Activated CD4-positive, alpha-beta T cell treated with anti-CD3 and anti-CD28 coated beads, Interleukin-2, amount 10 ng/mL, durations not matched to agents 7 days and 5 days (primary cell): ENCODE measurements around the gene PLCG2. TPM values are rescaled to one million over a fixed set of nuclear protein-coding genes. Genes with fewer than 3 reads are reported as not detected.
"Not testable (repeated sequence)": the region's sequence is repeated elsewhere in the genome, so short reads cannot be mapped to it uniquely, and the experiment has no call there.

Experiments used
- CTCF ChIA-PET: fragments of 350-600 bp; sonication (Branson Sonifier 250); formaldehyde crosslinking; loops from one replicate; lab custom pipeline; 2021; ENCODE audit warnings: antibody characterized with exemption; lab: Charles Lee
- POLR2A ChIA-PET: fragments of 350-600 bp; sonication (Branson Sonifier 250); formaldehyde crosslinking; loops from one replicate; lab custom pipeline; 2021; ENCODE audit warnings: antibody characterized with exemption; lab: Charles Lee
- DNase-seq: peaks from one replicate; pipeline ENCODE4 v3.0.0-alpha.2; 2020
- H3K27ac Mint-ChIP-seq: one replicate; pipeline ENCODE4 v1.8.0; 2021; ENCODE audit warnings: mild to moderate bottlenecking, moderate library complexity, mixed read lengths
- H3K27me3 Mint-ChIP-seq: one replicate; pipeline ENCODE4 v1.8.0; 2021; ENCODE audit warnings: mixed read lengths
- H3K36me3 Mint-ChIP-seq: one replicate; pipeline ENCODE4 v1.8.0; 2021; ENCODE audit warnings: low read depth, mixed read lengths
- H3K4me1 Mint-ChIP-seq: one replicate; pipeline ENCODE4 v1.8.0; 2021; ENCODE audit warnings: mixed read lengths
- H3K4me3 Mint-ChIP-seq: one replicate; pipeline ENCODE4 v1.8.0; 2021; ENCODE audit warnings: mild to moderate bottlenecking, moderate library complexity, mixed read lengths
- H3K9me3 Mint-ChIP-seq: one replicate; pipeline ENCODE4 v1.8.0; 2021; ENCODE audit warnings: mixed read lengths
- total RNA-seq, 2 experiments: library from RNA; stranded (reverse); gene quantifications; one replicate each; pipeline ENCODE4 v1.2.3, GENCODE V29; 2021

PLCG2 gene
- total RNA-seq, 2 experiments from 2014 or later: 2.6 to 3.1 TPM

DNA sequence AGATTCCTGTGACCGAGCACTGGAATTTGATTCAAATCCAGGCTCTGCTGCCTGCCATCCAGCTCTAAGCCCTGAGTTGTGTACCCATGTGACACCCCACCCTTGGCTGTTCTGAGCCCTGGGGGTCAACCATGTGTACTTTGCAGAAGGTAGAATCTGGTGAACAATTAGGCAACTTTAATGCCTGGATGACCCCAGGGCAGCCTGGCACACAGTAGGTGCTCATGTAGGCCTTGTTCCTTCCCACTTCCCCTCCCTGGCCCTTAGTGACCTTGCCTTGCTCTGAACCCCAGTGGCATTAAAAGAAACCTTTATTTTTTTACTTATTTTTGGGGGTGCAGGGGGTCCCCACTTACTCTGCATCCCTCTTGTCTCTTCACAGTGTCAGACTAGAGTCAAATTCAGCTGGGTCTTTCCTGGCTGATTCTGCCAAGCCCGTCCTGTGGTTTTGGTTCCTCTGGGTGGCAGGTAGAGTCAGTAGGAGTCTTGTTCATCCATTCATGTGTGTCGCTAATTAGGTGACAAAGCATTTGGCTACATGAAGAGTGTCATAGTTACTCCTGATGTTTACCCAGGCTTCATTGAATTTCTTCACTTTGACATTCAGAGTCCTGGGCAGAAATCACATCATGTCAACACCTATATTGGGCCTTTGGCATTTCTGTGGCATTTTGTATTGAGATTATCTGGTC, 89.1 kb downstream of the PLCG2 start:
- peaks cover 8% of the 10 kb centered on the region for H3K4me1 Mint-ChIP-seq
- H3K36me3 Mint-ChIP-seq: no peaks in the 10 kb centered on the region
- no peaks in the 10 kb centered on the region for H3K27me3 Mint-ChIP-seq
- no peaks in the 10 kb centered on the region for H3K9me3 Mint-ChIP-seq
- no peak overlapping the region for H3K27ac Mint-ChIP-seq
- ChIA-PET CTCF (no interaction called here), POLR2A (no interaction called here)
- DNase-seq: no peak
- H3K4me3 Mint-ChIP-seq: no peak overlapping the region

- Mint-ChIP-seq H3K4me3 (no peak overlapping the region), H3K9me3 (no peaks in the 10 kb centered on the region), H3K36me3 (no peaks in the 10 kb centered on the region), H3K4me1 (peaks cover 12% of the 10 kb centered on the region), H3K27me3 (no peaks in the 10 kb centered on the region), H3K27ac (no peak overlapping the region)
- ChIA-PET POLR2A (no interaction called here), CTCF (interaction anchor here (1.8 kb wide), 1 partner anchor 8 kb away, joined by 4 read pairs; no protein-coding TSS in a partner anchor)
- no peak for DNase-seq
These were observed 90.2 kb downstream of the PLCG2 start for GRCh38 chr16:81869326-81869725.

DNA sequence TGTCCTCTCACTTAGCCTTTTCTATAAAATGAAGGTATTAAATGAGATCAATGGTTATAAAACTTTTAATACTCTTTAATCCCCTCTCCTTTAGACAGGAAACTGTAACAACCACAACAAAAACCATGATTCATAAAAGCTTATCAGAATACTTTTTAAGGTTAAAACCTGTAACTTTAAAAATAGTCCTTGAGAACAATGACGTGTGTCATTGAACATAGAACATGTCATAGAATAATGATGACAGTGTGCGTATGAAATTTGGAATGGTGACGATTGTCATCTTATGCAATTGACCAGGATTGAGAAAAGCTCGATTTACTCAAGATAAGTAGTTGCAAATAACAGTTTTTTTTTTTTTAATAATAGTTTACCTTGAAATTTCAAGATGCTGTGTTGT, 94.1 kb downstream of the PLCG2 start:
- no peak for DNase-seq
- no peak overlapping the region for H3K27ac Mint-ChIP-seq
- H3K36me3 Mint-ChIP-seq: no peaks in the 10 kb centered on the region
- no peaks in the 10 kb centered on the region for H3K27me3 Mint-ChIP-seq
- POLR2A ChIA-PET: interaction anchor here (0.6 kb wide), 1 partner anchor 46 kb away, joined by 8 read pairs; no protein-coding TSS in a partner anchor
- peaks cover 12% of the 10 kb centered on the region for H3K4me1 Mint-ChIP-seq
- CTCF ChIA-PET: interaction anchor here (1.3 to 2.7 kb wide), 3 partner anchors 8 to 25 kb away, joined by 4 to 9 read pairs (median 6); no protein-coding TSS in a partner anchor
- H3K9me3 Mint-ChIP-seq: no peaks in the 10 kb centered on the region
- no peak overlapping the region for H3K4me3 Mint-ChIP-seq

DNA sequence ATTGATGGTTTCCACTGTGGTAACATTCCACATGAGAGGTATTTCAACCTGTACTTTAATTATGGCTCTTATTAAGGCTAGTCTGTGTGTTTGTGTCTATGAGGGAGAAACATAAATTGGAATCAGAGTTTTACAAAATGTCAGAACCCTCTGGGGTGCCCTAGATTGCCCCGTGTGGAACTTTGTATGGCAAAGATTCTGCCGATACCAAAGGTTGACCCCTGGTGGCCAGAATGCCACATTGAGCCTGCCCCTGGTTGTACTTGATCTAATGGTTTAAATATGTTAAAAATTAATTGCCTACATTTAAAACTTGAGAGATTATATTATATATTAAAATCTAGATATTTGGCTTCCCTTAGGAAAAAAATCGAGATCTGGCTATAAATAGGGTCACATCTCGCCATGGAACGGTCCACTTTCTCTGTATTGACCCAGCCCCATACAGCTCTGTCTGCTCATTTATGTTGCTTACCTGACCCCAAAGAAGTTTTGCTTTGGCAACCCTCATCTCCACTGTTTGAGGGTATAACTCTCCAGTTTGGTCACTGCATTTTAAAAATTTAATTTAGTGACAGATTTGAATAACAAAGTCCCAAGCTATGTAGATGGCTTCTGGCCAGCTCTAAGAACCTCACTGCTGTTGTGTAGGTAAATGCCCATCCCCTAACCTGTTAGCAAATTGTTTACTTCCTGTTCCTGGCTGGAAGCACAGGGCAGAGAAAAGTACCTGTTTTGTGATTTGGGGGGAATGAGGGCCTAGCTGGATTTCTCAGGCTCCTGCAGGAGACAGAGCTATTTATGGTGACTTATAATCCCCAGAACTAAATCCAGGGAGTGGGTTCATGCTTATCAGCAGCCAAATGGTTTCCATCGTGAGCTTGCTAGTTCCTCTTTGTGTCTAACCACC, 95.0 kb downstream of the PLCG2 start:
- POLR2A ChIA-PET: interaction anchor here (0.6 to 1.0 kb wide), 2 partner anchors 46 to 116 kb away, joined by 3 to 8 read pairs; no protein-coding TSS in a partner anchor
- Mint-ChIP-seq H3K4me1 (peaks cover 12% of the 10 kb centered on the region), H3K36me3 (no peaks in the 10 kb centered on the region), H3K27me3 (no peaks in the 10 kb centered on the region), H3K4me3 (no peak overlapping the region), H3K9me3 (no peaks in the 10 kb centered on the region), H3K27ac (no peak overlapping the region)
- CTCF ChIA-PET: interaction anchor here (1.0 to 2.7 kb wide), 5 partner anchors 9 to 74 kb away, joined by 3 to 9 read pairs (median 4); no protein-coding TSS in a partner anchor
- peak; percentile 59 for DNase-seq

GRCh38 chr16:81875461-81875860, 96.4 kb downstream of the PLCG2 start:
- no peaks in the 10 kb centered on the region for H3K36me3 Mint-ChIP-seq
- peaks cover 12% of the 10 kb centered on the region for H3K4me1 Mint-ChIP-seq
- no peaks in the 10 kb centered on the region for H3K27me3 Mint-ChIP-seq
- ChIA-PET CTCF (interaction anchor here (2.7 kb wide), 1 partner anchor 10 kb away, joined by 9 read pairs; no protein-coding TSS in a partner anchor), POLR2A (no interaction called here)
- H3K4me3 Mint-ChIP-seq: no peak overlapping the region
- DNase-seq: no peak
- H3K9me3 Mint-ChIP-seq: no peaks in the 10 kb centered on the region
- no peak overlapping the region for H3K27ac Mint-ChIP-seq

- CTCF ChIA-PET: no interaction called here
- Mint-ChIP-seq H3K4me3 (no peak overlapping the region), H3K27ac (no peak overlapping the region), H3K4me1 (peaks cover 12% of the 10 kb centered on the region), H3K27me3 (no peaks in the 10 kb centered on the region), H3K9me3 (no peaks in the 10 kb centered on the region), H3K36me3 (no peaks in the 10 kb centered on the region)
- no peak for DNase-seq
- POLR2A ChIA-PET: no interaction called here
These were observed 97.3 kb downstream of the PLCG2 start for GRCh38 chr16:81876273-81876900.

DNA sequence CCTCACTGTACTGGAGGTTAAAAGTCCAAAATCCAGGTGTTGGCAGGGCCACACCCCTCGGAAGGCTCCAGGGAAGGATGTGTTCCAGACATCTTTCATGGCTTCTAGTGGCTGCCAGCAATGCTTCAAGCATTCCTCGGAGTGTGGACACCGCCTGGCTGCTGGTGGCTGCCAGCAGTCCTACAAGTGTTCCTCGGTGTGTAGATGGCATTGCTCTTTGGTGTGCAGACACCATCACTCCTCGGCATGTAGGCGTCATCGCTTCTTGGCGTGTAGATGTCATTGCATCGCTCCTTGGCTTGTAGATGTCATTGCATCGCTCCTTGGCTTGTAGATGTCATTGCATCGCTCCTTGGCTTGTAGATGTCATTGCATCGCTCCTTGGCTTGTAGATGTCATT, 98.4 kb downstream of the PLCG2 start:
- H3K9me3 Mint-ChIP-seq, DNase-seq, POLR2A ChIA-PET, H3K4me1 Mint-ChIP-seq, H3K4me3 Mint-ChIP-seq, H3K27ac Mint-ChIP-seq, H3K27me3 Mint-ChIP-seq, H3K36me3 Mint-ChIP-seq, CTCF ChIA-PET: not testable (repeated sequence)

DNA sequence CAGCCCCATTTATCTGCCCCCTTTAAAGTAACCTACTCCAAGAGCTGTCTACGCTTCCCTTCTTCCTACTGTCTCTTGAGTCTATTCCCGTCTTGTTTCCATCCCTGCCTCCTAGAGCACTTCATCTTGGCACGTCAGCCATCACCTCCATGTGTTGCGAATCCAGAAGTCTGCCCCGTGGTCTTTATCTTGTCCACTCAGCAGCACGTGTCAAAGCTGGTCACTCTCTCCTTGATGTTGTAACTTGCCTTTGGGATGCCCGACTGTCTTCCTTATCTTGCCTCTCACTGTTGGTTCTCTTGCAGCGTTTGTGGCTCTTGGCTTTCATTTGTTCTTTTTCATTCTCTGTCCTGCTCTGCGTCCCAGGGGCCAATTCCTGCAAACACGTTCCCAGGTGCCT, 99.4 kb downstream of the PLCG2 start:
- H3K4me1 Mint-ChIP-seq: peaks cover 3% of the 10 kb centered on the region
- no peak overlapping the region for H3K27ac Mint-ChIP-seq
- ChIA-PET POLR2A (no interaction called here), CTCF (no interaction called here)
- H3K9me3 Mint-ChIP-seq: no peaks in the 10 kb centered on the region
- no peaks in the 10 kb centered on the region for H3K36me3 Mint-ChIP-seq
- H3K4me3 Mint-ChIP-seq: no peak overlapping the region
- no peaks in the 10 kb centered on the region for H3K27me3 Mint-ChIP-seq
- no peak for DNase-seq

GRCh38 chr16:81879625-81880024, 100.5 kb downstream of the PLCG2 start:
- H3K27me3 Mint-ChIP-seq: no peaks in the 10 kb centered on the region
- no peak overlapping the region for H3K4me3 Mint-ChIP-seq
- DNase-seq: peak; percentile 14
- no peaks in the 10 kb centered on the region for H3K4me1 Mint-ChIP-seq
- ChIA-PET CTCF (interaction anchor here (1.1 kb wide), 1 partner anchor 9 kb away, joined by 3 read pairs; no protein-coding TSS in a partner anchor), POLR2A (no interaction called here)
- no peak overlapping the region for H3K27ac Mint-ChIP-seq
- H3K36me3 Mint-ChIP-seq: no peaks in the 10 kb centered on the region
- H3K9me3 Mint-ChIP-seq: no peaks in the 10 kb centered on the region

GRCh38 chr16:81880816-81881215, 101.7 kb downstream of the PLCG2 start:
- Mint-ChIP-seq H3K27ac (no peak overlapping the region), H3K36me3 (no peaks in the 10 kb centered on the region), H3K4me1 (no peaks in the 10 kb centered on the region), H3K9me3 (no peaks in the 10 kb centered on the region), H3K4me3 (no peak overlapping the region), H3K27me3 (no peaks in the 10 kb centered on the region)
- DNase-seq: no peak
- ChIA-PET CTCF (no interaction called here), POLR2A (no interaction called here)

GRCh38 chr16:81881228-81881627, 102.1 kb downstream of the PLCG2 start:
- DNase-seq: no peak
- Mint-ChIP-seq H3K4me3 (no peak overlapping the region), H3K4me1 (no peaks in the 10 kb centered on the region), H3K36me3 (no peaks in the 10 kb centered on the region), H3K27me3 (no peaks in the 10 kb centered on the region), H3K9me3 (no peaks in the 10 kb centered on the region), H3K27ac (no peak overlapping the region)
- CTCF ChIA-PET: no interaction called here
- POLR2A ChIA-PET: no interaction called here

- POLR2A ChIA-PET: no interaction called here
- H3K27ac Mint-ChIP-seq: no peak overlapping the region
- H3K4me3 Mint-ChIP-seq: no peak overlapping the region
- H3K27me3 Mint-ChIP-seq: no peaks in the 10 kb centered on the region
- no peaks in the 10 kb centered on the region for H3K9me3 Mint-ChIP-seq
- no peaks in the 10 kb centered on the region for H3K4me1 Mint-ChIP-seq
- CTCF ChIA-PET: no interaction called here
- no peak for DNase-seq
- no peaks in the 10 kb centered on the region for H3K36me3 Mint-ChIP-seq
These were observed 103.5 kb downstream of the PLCG2 start for GRCh38 chr16:81882559-81882958.
